HS-5 (cell line): ENCODE measurements around the gene DNAJB6.
"Not testable (repeated sequence)": the region's sequence is repeated elsewhere in the genome, so short reads cannot be mapped to it uniquely, and the experiment has no call there.

ENCODE experiments used
- DNase-seq: peaks from one replicate; pipeline ENCODE4 v3.0.0-alpha.2; 2012; ENCODE audit warnings: low read depth

Gene DNAJB6

GRCh38 chr7:157323401-157323800 lies 13.4 kb upstream of the DNAJB6 start:
- DNase-seq = no peak

- DNase-seq = no peak
These were observed 7.4 kb upstream of the DNAJB6 start for GRCh38 chr7:157329447-157329846.

DNA sequence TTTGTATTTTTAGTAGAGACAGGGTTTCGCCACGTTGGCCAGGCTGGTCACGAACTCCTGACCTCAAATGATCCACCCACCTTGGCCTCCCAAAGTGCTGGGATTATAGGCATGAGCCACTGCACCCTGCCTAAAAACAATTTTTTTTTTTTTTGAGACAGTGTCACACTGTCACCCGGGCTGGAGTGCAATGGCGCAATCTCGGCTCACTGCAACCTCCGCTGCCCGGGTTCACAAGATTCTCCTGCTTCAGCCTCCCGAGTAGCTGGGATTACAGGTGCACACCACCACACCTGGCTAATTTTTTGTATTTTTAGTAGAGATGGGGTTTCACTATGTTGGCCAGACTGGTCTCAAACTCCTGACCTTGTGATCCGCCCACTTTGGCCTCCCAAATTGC lies 6.2 kb upstream of the DNAJB6 start:
- DNase-seq = not testable (repeated sequence)

DNA sequence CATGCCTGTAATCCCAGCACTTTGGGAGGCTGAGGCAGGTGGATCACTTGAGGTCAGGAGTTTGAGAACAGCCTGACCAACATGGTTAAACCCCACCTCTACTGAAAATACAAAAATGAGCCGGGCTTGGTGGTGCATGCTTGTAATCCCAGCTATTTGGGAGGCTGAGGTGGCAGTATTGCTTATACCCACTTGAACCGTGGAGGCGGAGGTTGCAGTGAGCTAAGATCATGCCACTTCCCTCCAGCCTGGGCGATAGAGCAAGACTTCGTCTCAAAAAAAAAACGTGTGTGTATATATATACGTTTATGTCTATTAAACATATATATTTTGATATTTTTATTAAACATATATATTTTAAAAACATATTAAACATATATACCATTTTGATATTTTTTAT lies 5.8 kb upstream of the DNAJB6 start:
- DNase-seq = not testable (repeated sequence)

GRCh38 chr7:157335236-157335635 lies 1.6 kb upstream of the DNAJB6 start:
- no peak for DNase-seq

GRCh38 chr7:157335991-157336382 lies 817 bp upstream of the DNAJB6 start:
- DNase-seq = no peak

DNA sequence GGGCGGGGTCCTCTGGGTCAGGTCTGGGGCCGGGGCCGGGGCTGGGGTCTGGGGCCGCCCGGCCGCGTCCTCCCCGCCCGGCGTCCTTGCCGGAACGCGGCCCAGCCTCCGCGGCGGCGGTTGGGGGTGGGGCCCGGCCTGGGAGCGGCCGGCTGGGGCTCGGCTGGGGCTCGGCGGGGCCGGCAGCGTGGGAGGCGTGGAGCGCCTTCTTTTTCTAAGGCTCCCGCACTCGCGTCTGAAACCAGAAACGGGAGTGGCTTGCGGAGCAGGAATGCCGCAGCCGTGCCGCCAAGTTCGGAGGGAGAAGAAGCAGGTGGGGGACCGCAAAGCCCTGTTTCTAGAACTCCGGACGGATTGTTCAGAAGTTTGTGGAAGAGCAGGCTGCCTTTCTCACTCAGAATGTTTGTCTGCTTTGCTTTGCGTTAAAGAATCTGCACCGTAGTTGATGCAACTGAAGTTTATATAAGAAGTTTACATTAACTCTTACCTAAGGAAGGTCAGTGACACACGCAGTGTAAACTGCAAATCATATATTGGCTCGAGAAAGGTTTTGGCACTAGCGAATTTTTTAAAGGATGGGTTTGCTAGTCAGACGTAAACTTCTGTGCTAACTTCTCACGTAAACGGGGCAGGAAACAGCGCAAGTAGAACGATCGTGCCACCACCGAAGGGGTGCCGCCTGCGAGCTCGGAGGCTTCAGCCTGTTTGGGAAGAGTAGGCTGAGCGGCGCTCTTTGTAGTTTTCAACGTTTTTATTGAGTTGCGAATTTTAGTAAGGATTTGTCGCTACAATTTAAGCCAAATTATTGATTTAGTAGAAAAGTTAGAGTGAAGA lies 729 bp downstream of the DNAJB6 start:
- no peak for DNase-seq

DNA sequence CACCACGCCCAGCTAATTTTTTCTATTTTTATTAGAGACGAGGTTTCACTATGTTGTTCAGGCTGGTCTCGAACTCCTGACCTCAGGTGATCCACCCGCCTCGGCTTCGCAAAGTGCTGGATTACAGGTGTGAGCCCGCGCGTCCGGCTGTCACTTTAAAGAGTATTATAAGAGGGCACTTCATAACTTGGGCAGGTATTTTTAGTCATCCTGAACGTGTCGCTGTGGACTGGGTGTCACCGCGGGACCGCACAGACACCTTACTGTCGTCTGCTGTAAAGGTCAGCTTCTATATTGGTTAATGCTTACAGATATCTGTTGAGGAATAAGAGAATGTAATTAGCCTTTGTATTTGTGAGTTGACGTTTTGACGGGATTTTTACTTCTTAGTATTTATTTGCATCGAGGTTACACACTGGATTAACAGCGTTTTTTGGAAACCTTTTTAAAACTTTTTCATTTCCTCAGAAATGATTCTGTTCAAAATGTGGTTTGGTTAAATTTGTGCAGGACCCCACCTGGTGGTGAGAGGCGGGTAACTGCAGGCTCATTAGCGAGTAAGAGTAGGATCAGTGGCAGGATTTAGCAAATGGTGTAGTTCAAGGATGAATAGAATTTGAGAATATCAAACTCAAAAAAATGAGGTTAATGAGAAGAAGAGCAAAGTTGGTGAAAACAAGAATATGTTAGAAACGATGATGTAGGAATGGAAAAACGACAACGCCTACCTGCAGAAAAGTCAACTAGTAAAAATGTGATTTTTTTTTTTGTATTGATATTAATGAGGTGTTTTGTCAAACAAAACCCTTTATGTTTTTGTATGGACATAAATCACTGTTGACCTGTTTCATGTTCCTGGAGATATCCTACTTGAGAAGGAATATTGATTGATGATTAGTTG lies 3.2 kb downstream of the DNAJB6 start:
- no peak for DNase-seq

- DNase-seq = peak; percentile 68
These were observed 10.6 kb downstream of the DNAJB6 start for GRCh38 chr7:157347217-157347904.

- DNase-seq = no peak
These were observed 11.7 kb downstream of the DNAJB6 start for GRCh38 chr7:157348548-157348947.

DNA sequence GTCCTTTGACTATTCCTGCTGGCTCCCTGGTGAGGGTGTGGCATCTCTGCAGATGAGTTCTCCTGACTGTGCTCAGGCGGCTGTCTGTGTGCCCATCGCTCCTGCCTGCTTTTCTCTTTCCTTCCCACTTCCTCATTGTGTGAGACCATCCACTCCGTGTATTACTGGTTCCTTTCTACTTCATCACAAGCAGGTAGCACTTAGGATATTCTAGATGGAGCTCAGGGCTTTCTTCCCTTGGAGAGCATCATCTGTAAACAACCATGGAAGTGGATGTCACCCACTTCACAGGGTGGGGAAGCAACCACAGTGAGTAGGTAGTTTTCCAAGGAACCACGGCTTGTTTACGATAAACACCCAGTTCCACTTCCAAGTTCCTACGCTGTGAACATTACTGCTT lies 15.7 kb downstream of the DNAJB6 start:
- no peak for DNase-seq

DNA sequence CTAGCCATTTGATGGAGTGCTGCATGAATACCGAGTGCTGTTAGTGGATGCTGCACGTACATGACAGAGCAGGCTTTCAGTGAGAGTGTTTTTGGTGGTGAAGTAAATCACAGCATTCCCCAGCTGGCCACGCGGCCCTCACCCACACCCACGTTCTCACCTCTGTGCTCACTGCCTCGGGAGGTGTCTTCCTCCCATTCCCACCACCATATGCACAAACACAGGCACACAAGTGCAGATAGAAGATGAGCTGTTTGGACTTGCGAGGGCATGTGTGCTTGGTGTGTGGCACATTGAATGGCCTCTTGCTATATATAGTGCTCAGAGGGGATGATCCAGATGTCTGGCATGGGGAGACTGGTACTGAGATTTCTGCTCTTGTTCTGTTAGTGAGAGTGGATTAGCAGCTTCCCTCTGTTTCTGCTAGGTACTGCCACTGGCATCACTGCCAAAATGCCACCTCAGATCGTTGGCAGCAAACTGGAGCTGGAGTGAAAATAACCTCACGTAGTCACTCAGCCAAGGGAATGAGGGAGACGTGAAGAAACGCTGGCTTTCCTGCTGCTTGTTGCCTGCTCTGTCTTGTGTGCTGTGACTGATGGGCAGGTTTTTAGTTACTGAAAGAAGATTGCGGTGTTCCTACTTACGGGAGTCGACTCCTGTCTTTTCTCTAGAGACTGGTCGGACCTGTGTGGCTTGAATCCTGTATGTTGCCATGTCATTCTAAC lies 19.1 kb downstream of the DNAJB6 start:
- no peak for DNase-seq

DNA sequence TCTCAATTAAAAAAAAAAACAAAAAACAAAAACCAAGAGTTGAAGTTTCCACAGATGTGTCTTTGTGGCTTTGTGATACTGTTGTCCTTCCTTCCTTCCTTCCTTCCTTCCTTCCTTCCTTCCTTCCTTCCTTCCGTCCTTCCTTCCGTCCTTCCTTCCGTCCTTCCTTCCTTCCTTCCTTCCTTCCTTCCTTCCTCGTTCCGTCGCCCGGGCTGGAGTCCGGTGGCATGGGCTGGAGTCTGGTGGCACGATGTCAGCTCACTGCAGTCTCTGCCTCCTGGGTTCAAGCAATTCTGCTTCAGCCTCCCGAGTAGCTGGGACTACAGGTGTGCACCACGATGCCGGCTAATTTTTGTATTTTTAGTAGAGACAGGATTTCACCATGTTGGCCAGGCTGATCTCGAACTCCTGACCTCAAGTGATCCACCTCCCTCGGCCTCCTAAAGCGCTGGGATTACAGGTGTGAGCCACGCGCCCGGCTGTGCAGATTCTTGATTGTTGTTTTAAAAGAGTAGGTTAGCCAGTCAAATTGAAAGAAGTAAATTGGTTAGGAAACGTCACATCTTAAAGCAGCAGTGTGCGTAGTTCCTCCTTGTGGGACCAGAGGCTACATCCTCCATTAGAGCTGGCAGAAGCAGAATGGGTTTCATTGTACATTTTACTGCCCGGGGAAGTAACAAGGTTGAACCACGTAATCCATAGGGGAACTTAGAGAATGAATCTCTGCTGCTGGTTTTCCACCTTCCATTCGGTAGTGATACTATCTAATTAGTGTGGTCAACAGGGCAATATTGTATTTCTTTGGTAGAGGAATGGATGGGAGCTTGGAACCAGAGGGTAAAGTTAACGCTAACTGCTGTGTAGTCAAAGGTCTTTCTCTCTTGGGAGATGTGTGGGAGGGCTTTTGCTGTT lies 20.6 kb downstream of the DNAJB6 start:
- no peak for DNase-seq

DNA sequence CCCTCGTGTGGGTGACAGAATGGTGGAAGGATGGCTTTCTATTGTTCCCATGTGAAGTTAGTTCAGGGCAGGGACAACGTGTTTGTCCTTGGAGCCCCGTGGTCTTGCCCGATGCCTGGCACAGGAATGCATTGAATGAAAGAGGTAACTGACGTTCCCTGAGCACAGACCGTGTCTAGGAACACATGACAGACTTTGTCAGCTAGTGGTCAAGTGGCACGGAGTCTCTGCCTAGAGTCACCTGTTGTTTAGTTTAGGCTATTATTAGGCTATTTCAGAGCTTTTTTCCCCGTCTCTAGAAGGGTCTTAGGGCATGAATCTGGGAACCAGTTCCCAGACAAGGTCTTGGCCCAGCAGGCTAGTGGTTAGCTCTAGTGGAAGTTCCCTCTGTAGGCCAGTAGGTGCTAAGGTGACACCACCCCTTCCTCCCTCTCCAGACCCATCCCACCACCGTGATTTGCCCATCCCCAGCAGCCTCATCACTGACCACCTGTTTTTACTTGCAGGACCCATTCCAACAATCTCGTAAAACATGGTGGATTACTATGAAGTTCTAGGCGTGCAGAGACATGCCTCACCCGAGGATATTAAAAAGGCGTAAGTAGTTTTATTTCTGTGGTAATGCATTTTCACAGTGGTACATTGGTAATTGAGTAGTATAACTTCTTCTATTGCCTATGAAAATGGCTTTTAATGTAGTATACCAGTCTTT lies 21.4 kb downstream of the DNAJB6 start:
- DNase-seq = no peak

- no peak for DNase-seq
These were observed 21.9 kb downstream of the DNAJB6 start for GRCh38 chr7:157358753-157359096.

DNA sequence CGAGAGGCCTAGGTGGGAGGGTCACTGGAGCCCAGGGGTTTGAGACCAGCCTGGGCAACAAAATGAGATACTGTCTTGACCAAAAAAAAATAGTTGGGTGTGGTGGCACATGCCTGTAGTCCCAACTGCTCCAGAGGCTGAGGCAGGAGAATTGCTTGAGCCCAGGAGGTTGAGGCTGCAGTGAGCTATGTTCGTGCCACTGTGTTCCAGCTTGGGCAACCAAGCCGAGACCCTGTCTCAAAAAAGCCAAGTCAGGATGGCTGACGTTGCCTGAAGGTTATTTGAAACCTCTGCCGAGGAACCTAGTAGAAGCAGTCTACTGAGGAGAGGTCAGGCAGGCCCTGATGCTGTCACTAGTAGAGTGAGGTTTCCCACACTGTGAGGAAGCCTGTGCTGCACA lies 22.8 kb downstream of the DNAJB6 start:
- no peak for DNase-seq

GRCh38 chr7:157360483-157361025 lies 23.8 kb downstream of the DNAJB6 start:
- no peak for DNase-seq

GRCh38 chr7:157361537-157361936 lies 24.7 kb downstream of the DNAJB6 start:
- DNase-seq = no peak

- DNase-seq = no peak
These were observed 25.9 kb downstream of the DNAJB6 start for GRCh38 chr7:157362729-157363128.

DNA sequence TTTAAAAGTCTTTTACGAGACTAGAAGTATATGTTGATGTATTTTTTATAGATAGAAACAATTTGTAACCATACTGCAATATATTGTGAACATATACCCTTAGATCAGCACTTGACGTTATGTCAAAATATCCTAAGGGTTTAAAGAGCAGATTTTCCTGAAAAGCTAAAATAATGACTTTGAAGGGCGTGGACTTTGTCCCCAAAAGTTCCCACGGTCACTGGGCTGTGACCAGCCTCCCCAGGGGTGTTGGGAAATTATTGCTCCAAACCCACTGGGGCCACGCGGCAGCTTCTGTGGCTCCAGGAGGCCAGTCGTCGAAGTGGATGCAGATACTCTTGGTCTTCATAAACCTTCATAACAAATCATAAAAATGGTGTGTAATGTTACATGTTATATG lies 29.9 kb downstream of the DNAJB6 start:
- no peak for DNase-seq
